Measurements from ENCODE around the gene EIF4A2. TPM values are rescaled to one million over a fixed set of nuclear protein-coding genes. Genes with fewer than 3 reads are reported as not detected.
A peak's percentile ranks its signal among the peaks of the same experiment; 100 is the strongest.

EIF4A2 gene
- total and polyA plus RNA-seq, 10 of the 15 experiments (the other 5 are each of a cell fraction or from before 2014, with no cell fraction given), result 154 to 680 (median 259) TPM

DNA sequence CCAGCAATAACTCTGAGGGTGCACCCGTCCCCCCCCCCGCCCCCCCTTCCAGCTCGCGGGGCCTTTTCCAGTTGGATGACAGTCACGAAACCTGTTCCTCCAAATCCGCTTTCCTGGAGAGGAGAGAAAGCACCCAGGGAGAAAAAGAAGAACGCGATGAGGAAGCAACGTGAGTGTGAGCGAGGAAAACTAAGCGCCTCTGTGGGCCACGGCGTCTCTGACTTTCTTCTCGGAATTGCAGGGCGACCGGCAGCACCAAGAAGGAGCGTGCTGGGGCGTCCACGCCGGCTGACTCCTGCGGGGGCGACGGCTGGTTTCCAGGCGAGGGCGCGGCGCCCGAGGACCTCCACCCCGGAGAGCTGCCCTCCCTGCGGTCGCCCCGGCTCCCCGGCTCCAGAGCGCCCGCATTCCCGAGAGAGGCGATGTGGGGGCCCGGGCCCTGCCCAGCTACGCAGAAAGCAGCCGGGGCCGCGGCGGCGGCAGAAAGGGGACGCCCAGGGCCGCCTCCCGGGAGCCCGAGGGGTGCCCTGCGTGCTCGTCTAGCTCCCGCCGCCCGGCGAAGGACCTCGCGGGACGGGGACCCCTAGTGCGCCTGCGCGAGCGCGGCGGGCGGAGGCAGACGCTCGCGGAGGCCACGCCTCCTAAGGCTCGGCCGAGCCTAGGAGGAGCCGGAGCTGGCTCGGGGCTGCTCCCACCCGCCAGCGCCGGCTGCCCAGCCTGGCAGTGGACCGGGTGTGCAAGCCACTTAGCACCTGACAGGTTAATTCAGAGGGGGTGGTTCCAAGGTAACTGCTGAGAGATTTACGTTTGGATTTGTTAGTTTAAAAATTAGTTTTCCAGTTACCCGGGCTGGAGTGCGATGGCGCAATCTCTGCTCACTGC, 43.8 kb downstream of the EIF4A2 start (continued):
- TF ChIP-seq, protein P1, sequence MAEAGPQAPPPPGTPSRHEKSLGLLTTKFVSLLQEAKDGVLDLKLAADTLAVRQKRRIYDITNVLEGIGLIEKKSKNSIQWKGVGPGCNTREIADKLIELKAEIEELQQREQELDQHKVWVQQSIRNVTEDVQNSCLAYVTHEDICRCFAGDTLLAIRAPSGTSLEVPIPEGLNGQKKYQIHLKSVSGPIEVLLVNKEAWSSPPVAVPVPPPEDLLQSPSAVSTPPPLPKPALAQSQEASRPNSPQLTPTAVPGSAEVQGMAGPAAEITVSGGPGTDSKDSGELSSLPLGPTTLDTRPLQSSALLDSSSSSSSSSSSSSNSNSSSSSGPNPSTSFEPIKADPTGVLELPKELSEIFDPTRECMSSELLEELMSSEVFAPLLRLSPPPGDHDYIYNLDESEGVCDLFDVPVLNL (IDR thresholded peaks at IDR 0.05; ENCODE audit: low read depth, low read length), result 0 out of 2 replicates have a peak, but pooled peaks have one; percentile 33
- no peak for TF ChIP-seq PAX5 (IDR thresholded peaks at IDR 0.05; ENCODE audit: borderline replicate concordance, low read depth, low read length)
- no peak for TF ChIP-seq MYB (IDR thresholded peaks at IDR 0.05; ENCODE audit: borderline replicate concordance, low read depth, low read length)
- no peak for TF ChIP-seq RUNX3 (IDR thresholded peaks at IDR 0.05; ENCODE audit: low read length)
- TF ChIP-seq NR2F1 (conservative IDR thresholded peaks at IDR 0.05), result peak; percentile 33; the same call in 1 of the 2 replicates
- no peak for TF ChIP-seq RFX5 (IDR thresholded peaks at IDR 0.05; ENCODE audit: low read depth, low read length)
- no peak; a peak in 1 of 4 replicates for TF ChIP-seq BHLHE40 (IDR thresholded peaks at IDR 0.05; ENCODE audit: borderline replicate concordance in 1 of 2, low read depth in 2 of 2, low read length in 1 of 2)
- no peak for TF ChIP-seq RELA (IDR thresholded peaks at IDR 0.05; ENCODE audit: borderline replicate concordance, partially characterized antibody)
- TF ChIP-seq, protein P2, sequence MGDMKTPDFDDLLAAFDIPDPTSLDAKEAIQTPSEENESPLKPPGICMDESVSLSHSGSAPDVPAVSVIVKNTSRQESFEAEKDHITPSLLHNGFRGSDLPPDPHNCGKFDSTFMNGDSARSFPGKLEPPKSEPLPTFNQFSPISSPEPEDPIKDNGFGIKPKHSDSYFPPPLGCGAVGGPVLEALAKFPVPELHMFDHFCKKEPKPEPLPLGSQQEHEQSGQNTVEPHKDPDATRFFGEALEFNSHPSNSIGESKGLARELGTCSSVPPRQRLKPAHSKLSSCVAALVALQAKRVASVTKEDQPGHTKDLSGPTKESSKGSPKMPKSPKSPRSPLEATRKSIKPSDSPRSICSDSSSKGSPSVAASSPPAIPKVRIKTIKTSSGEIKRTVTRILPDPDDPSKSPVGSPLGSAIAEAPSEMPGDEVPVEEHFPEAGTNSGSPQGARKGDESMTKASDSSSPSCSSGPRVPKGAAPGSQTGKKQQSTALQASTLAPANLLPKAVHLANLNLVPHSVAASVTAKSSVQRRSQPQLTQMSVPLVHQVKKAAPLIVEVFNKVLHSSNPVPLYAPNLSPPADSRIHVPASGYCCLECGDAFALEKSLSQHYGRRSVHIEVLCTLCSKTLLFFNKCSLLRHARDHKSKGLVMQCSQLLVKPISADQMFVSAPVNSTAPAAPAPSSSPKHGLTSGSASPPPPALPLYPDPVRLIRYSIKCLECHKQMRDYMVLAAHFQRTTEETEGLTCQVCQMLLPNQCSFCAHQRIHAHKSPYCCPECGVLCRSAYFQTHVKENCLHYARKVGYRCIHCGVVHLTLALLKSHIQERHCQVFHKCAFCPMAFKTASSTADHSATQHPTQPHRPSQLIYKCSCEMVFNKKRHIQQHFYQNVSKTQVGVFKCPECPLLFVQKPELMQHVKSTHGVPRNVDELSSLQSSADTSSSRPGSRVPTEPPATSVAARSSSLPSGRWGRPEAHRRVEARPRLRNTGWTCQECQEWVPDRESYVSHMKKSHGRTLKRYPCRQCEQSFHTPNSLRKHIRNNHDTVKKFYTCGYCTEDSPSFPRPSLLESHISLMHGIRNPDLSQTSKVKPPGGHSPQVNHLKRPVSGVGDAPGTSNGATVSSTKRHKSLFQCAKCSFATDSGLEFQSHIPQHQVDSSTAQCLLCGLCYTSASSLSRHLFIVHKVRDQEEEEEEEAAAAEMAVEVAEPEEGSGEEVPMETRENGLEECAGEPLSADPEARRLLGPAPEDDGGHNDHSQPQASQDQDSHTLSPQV (IDR thresholded peaks at IDR 0.05), result no peak
- no peak for TF ChIP-seq ZSCAN29 (IDR thresholded peaks at IDR 0.05)
- TF ChIP-seq SREBF1 (IDR thresholded peaks at IDR 0.05; ENCODE audit: low read length), result no peak
- TF ChIP-seq, protein P3, sequence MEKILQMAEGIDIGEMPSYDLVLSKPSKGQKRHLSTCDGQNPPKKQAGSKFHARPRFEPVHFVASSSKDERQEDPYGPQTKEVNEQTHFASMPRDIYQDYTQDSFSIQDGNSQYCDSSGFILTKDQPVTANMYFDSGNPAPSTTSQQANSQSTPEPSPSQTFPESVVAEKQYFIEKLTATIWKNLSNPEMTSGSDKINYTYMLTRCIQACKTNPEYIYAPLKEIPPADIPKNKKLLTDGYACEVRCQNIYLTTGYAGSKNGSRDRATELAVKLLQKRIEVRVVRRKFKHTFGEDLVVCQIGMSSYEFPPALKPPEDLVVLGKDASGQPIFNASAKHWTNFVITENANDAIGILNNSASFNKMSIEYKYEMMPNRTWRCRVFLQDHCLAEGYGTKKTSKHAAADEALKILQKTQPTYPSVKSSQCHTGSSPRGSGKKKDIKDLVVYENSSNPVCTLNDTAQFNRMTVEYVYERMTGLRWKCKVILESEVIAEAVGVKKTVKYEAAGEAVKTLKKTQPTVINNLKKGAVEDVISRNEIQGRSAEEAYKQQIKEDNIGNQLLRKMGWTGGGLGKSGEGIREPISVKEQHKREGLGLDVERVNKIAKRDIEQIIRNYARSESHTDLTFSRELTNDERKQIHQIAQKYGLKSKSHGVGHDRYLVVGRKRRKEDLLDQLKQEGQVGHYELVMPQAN (conservative IDR thresholded peaks at IDR 0.05), result 0 out of 2 replicates have a peak, but pooled peaks have one; percentile 28
- no peak for TF ChIP-seq POLR2AphosphoS2 (IDR thresholded peaks at IDR 0.05; ENCODE audit: low read depth, low read length)
- TF ChIP-seq, protein P4, sequence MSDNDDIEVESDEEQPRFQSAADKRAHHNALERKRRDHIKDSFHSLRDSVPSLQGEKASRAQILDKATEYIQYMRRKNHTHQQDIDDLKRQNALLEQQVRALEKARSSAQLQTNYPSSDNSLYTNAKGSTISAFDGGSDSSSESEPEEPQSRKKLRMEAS (IDR thresholded peaks at IDR 0.05; ENCODE audit: low read depth, low read length), result peak; percentile 34; the same call in 1 of the 2 replicates
- peak; percentile 63 for TF ChIP-seq POLR2A (IDR thresholded peaks at IDR 0.05; ENCODE audit: low read depth, low read length)
- no peak for TF ChIP-seq POLR2AphosphoS5 (IDR thresholded peaks at IDR 0.05; ENCODE audit: low read length)
- no peak for TF ChIP-seq CHD2 (IDR thresholded peaks at IDR 0.05; ENCODE audit: borderline replicate concordance, low read depth, low read length)
- no peak for TF ChIP-seq TARDBP (IDR thresholded peaks at IDR 0.05; ENCODE audit: borderline replicate concordance)
- no peak for TF ChIP-seq HDAC6 (IDR thresholded peaks at IDR 0.05; ENCODE audit: unreplicated experiment)
- peak; percentile 52 for TF ChIP-seq NRF1 (conservative IDR thresholded peaks at IDR 0.05; ENCODE audit: low read depth, low read length)
- TF ChIP-seq, protein P5, sequence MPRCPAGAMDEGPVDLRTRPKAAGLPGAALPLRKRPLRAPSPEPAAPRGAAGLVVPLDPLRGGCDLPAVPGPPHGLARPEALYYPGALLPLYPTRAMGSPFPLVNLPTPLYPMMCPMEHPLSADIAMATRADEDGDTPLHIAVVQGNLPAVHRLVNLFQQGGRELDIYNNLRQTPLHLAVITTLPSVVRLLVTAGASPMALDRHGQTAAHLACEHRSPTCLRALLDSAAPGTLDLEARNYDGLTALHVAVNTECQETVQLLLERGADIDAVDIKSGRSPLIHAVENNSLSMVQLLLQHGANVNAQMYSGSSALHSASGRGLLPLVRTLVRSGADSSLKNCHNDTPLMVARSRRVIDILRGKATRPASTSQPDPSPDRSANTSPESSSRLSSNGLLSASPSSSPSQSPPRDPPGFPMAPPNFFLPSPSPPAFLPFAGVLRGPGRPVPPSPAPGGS (IDR thresholded peaks at IDR 0.05; ENCODE audit: borderline replicate concordance, insufficient read depth, low read depth, low read length, poor library complexity, severe bottlenecking), result no peak

Data from GM12878 (cell line).